ENCODE results near the gene PCID2. TPM values are rescaled to one million over a fixed set of nuclear protein-coding genes. Genes with fewer than 3 reads are reported as not detected.

The PCID2 gene
- total RNA-seq, 1 donor from 2014 or later, result 42.6 TPM

GRCh38 chr13:113219256-113219940, 10.9 kb upstream of the PCID2 start:
- DNase-seq (ENCODE audit: low read depth in 2 of 2), result no peak

- DNase-seq (ENCODE audit: low read depth in 2 of 2), result no peak
Observed at GRCh38 chr13:113218586-113218985, 10.1 kb upstream of the PCID2 start.

- DNase-seq (ENCODE audit: low read depth in 2 of 2), result peak in 1 of 2 donors; percentile 58
Observed at GRCh38 chr13:113216254-113217048, 8.0 kb upstream of the PCID2 start.

- no peak for DNase-seq (ENCODE audit: low read depth in 2 of 2)
Observed at GRCh38 chr13:113211774-113212173, 3.3 kb upstream of the PCID2 start.

GRCh38 chr13:113210833-113211232, 2.4 kb upstream of the PCID2 start:
- no peak for DNase-seq (ENCODE audit: low read depth in 2 of 2)

DNA sequence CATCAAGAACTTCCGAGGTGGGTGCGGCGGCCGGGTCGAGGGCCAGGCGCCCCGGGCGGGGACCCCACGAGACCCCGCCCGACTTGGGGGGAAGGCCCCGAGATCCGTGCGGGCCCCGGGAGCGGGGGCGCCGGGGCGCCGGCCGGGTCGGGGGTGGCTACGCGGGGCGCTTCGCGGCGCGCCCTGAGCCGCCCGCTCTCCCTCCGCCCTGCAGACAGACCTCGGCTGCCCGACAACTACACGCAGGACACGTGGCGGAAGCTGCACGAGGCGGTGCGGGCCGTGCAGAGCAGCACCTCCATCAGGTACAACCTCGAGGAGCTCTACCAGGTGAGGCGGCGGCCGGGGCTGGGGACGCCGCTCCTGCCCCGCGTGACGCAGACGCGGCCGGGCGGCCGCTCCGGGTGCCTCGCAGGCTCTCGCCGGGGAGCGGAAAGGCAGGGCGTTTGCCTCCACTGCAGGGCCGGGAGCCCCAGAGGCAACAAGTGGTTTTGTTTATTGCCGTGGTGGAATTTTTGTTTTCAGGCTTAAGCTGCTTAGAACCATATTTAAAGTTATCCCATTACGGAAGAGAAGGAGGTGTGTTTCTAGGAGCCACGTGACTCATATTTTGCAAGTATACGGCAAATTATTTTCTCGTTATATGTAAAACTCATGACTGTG, 1.4 kb upstream of the PCID2 start:
- peak in 1 of 2 donors; percentile 52 for DNase-seq (ENCODE audit: low read depth in 2 of 2)

DNA sequence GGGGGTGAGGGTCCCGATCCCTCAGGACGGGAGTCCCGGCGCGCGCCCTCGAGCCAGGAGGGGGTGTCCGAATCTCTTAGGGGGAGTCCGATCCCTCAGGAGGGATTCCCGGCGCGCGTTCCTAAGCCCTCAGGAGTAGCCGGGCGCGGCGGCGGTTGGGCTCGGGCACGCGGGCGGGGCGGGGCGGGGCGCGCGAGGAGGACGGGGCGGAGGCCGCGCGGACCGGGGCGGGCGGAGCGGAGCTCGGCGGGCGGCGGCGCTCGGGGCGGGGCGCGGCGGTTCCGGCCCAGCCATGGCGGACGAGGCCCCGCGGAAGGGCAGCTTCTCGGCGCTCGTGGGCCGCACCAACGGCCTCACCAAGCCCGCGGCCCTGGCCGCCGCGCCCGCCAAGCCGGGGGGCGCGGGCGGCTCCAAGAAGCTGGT, 878 bp upstream of the PCID2 start, which contains the start of gene CUL4A:
Gene CUL4A (plus strand): TSS at position 278 of the 423 bp plus-strand sequence. CDS start 15 bp downstream, at position 293.
- peak in 1 of 2 donors; percentile 69 for DNase-seq (ENCODE audit: low read depth in 2 of 2)

DNA sequence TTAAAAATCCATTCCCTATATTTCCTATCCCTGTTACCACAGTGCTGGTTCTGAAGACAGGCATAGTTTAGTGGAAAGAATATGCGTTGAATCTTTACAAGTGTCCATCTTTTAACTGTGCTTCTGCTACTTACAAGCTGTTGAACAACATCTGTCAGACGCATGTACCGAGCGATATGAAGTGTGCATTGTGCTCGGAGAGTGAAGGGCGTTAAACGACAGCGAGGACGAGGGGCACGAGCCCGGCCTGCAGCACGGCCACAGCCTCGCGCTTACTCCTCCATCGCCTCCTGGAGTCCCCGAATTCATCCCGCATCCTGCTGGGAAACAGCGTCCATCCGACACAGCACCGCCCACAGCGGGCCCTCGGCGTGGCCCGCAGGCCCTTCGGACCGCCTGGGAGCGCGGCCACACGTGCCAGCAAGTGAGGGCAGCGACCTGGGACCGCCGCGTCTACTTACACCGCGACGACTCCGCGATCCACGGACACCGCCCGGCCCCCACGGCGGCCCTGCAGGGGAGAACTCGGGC, 514 bp downstream of the PCID2 start:
- peak in 1 of 2 donors; percentile 68 for DNase-seq (ENCODE audit: low read depth in 2 of 2)

- DNase-seq (ENCODE audit: low read depth in 2 of 2), result no peak
Observed at GRCh38 chr13:113207460-113207859, 1.0 kb downstream of the PCID2 start.

DNA sequence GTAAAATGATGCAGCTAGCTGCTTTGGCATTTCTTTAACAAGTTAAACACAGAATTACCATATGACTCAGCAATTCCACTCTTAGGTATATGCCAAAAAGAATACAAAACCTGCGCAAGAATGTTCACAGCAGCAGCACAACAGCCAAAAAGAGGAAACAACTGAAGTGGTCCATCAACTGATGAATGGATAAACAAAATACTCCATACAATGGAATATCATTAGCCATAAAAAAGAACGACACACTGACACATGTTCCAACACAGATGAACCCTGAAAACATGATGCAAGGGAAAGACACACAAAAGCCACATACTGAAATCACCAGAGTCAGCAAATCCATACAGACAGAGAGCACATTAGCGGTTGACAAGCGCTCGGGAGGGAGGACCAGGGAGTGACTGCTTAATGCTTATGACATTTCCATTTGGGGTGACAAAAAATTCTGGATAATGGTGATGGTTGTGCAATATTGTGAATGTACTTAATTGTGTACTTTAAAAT, 3.0 kb downstream of the PCID2 start:
- DNase-seq (ENCODE audit: low read depth in 2 of 2), result peak; percentile 70 to 72

DNA sequence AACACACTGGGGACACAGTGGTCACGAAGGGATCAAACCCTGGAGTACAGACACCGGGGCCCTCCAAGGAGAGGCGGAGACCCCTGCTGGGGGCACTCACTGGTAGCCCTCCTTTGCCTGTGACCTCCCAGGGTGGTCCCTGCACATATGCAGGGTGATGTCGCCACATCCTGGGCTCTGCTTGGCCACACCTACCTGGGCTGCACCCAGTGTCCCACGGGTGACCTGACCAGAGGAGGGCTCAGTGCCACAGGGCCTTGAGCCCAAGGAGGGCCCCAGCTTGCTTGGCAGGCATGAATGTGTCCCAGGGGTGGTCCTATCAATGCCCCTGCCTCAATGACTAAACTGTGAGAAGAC, 4.1 kb downstream of the PCID2 start:
- DNase-seq (ENCODE audit: low read depth in 2 of 2), result no peak

DNA sequence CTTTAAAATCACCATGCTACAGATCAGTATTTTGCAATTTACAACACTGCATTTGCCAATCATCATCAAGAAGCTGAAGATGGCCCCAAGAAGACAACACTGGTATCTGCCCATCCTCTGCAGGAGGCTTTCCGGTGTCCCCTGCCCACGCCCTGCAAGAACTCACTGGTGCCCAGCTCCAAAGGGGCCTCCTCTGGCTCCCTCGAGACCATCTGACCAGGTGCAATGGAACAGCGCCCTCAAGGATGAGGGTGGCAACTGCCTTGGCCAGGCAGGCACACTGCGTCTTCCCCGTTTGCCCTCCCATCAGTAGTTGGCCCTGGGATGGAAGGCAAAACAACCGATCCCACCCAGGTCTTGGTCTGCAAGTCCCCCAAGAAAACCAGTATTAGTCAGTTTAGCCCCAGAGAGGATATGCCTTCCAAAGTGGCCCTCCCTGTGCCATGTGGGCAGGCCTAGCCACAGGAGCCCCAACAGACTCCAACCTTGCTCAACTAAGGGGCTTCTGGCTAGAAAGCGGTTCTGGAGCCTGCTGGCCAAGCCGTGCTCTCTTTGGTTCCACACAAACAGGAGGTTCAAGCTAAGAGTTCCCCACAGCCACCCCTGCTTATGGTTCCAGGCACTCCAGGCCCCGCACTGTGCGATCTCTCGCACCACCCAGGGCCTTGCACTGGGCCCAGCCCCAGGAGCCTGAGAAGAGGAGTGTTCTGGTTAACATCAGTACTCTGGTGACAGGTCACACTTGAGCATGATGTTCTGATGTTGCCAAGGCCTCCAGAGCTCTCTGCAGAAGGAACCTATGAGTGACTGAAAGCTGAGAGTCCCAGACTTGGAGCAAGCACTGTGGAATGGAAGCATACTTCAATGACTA, 4.7 kb downstream of the PCID2 start:
- DNase-seq (ENCODE audit: low read depth in 2 of 2), result no peak

DNA sequence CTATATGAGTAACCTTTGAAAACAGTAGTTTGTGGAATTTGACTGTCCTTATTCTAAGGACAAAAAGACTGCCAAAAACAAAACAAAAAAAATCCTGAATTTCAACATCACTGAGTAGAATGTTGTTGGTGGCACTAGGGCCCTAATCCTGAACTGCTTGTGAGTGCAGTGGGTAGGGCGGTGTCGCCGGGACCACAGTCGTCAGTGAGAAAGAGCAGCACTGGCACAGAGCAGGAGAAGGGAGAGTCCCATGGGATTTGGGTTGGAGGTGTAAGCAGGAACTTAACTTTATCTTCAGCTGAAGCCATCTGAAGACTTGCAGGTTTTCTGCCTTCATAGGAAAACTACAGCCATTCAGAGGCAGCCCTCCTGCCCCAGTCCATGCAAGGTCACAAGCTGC, 5.6 kb downstream of the PCID2 start:
- no peak for DNase-seq (ENCODE audit: low read depth in 2 of 2)

DNA sequence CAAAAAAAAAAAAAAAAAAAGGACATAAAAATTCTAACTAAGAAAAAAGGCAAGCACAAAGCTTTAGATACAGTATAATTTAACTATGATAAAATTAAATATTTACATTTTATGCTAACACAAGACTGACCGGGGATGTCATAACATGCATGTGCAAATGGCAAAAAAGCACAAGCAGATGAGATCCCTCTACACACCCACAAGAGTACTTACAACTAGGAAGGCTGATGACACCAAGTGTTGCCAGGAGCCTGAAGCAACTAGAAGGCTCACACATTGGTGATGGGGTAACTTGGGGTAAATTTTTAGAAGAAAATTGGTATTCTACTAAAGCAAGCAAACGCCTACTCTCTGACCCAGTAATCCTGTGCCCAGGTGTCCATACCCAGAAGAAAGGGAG, 6.7 kb downstream of the PCID2 start:
- no peak for DNase-seq (ENCODE audit: low read depth in 2 of 2)

- no peak for DNase-seq (ENCODE audit: low read depth in 2 of 2)
Observed at GRCh38 chr13:113196970-113197737, 11.3 kb downstream of the PCID2 start.

DNA sequence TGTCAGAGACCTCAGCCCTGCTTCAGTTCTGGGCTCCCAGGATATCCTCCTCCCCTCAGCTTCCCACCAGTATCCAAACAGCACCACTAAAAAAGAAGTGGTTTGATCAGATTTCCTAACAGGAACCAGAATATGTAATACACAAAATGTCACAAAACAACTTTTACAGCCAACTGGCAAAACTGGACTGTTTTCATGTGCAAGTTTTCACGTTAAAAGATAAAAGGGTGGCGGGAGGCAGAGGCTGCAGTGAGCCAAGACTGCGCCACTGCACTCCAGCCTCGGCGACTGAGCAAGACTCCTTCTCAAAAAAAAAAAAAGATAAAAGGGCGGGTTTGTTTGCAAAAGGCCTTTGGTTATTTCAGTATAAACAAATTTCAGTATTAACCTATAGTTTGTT, 13.1 kb downstream of the PCID2 start:
- no peak for DNase-seq (ENCODE audit: low read depth in 2 of 2)

DNA sequence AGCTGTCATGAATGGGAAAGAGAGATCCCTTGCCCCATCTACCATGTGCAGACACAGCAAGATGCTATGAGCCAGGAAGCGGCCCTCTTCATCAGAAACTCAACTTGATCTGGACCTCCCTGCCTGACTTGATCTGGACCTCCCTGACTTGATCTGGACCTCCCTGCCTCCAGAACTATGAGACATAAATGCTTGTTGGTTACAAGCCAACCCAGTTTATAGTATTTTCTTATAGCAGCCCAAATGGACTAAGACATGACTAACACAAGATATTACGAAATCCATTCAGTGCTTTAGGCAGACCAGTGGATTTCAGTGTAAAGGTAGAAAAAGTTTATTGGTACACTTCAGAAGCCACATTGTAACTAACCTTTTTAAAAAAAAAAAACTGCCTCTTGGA, 15.6 kb downstream of the PCID2 start:
- DNase-seq (ENCODE audit: low read depth in 2 of 2), result no peak

DNA sequence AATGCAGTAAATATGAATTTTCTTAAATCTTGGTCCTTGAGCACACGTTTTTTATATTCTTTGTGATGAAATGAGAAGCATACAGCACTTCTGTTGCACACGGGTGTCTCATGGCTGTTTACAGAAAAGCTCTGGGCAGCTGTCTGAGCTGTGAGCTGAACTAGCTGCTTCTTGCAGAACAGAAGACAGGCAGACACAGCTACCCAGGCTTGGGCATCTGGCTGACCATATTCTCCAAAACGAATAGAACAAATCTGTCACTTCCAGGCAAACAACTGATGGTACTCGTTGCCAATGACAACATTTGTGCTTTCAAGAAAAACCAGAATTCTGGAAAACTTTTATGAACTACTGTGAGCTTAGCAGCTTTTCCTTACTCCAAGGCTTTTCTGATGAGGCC, 16.2 kb downstream of the PCID2 start:
- DNase-seq (ENCODE audit: low read depth in 2 of 2), result no peak

GRCh38 chr13:113190181-113190580, 18.3 kb downstream of the PCID2 start:
- no peak for DNase-seq (ENCODE audit: low read depth in 2 of 2)

Measured in dermis microvascular lymphatic vessel endothelial cell (primary cell).